ENCODE results near the gene PRKCE. TPM values are rescaled to one million over a fixed set of nuclear protein-coding genes. Genes with fewer than 3 reads are reported as not detected.

The PRKCE gene
- polyA plus RNA-seq, 1 of the 3 experiments (the other 2 are of a cell fraction), result 16.3 TPM

DNA sequence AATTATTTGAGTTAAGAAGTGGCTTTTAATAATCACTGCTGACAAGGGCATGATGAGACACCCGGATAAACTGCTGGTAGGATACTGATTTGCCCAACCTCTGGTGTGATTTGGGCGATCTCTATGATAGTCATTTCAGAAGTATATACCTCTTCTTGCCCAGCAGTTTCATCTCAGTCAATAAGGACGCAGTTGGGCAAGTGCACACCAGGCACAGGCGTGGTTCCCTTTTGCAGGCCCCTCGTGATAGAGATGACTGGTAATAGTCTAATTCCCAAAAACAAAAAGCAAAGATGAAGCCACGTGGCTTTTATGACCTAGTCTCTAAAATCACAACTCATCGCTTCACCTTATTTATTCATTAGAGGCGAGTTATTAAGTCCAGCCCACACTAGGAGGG lies 246.4 kb downstream of the PRKCE start:
- WGBS (ENCODE audit: low lambda C conversion rate), result 92% methylated on average over 8 of the region's 8 CpGs
- H3K4me1 ChIP-seq (ENCODE audit: control insufficient read depth in 1 of 2, insufficient read depth in 2 of 2, low read depth in 1 of 2, low read length in 1 of 2), result peaks cover 5 to 14% of the 10 kb centered on the region in 2 experiments; a peak in 2 of 4 replicates

GRCh38 chr2:45898819-45899218 lies 247.3 kb downstream of the PRKCE start:
- CTCF ChIA-PET, result interaction anchor here (1.2 to 2.5 kb wide), 6 partner anchors 9 to 120 kb away, joined by 3 to 11 read pairs (median 4); no protein-coding TSS in a partner anchor
- Histone ChIP-seq H3F3A (replicated peaks; ENCODE audit: insufficient read depth) (no peaks in the 10 kb centered on the region), H3K4me1 (ENCODE audit: control insufficient read depth in 1 of 2, insufficient read depth in 2 of 2, low read depth in 1 of 2, low read length in 1 of 2) (peaks cover 3 to 12% of the 10 kb centered on the region in 2 experiments; a peak in 2 of 4 replicates), H3K27ac (ENCODE audit: low read depth in 2 of 2, low read length in 1 of 2) (no peak overlapping the region), H3K9me2 (no peaks in the 10 kb centered on the region), H3K4me3 (ENCODE audit: low read depth in 2 of 2, low read length in 1 of 2) (no peak overlapping the region), H3K9me3 (no peaks in the 10 kb centered on the region), H3K36me3 (replicated peaks in 1 of 2; ENCODE audit: control insufficient read depth in 1 of 2, insufficient read depth in 2 of 2, low read length in 1 of 2) (no peaks in the 10 kb centered on the region), H2AFZ (ENCODE audit: low read depth) (no peak overlapping the region), H3K27me3 (ENCODE audit: insufficient read depth) (no peaks in the 10 kb centered on the region), H4K20me1 (ENCODE audit: insufficient read depth) (no peaks in the 10 kb centered on the region), H3K4me2 (no peak overlapping the region), H3K79me2 (ENCODE audit: insufficient read depth) (no peaks in the 10 kb centered on the region), H3K9ac (no peak overlapping the region)
- 92% methylated on average over 3 of the region's 3 CpGs for WGBS (ENCODE audit: low lambda C conversion rate)
- TF ChIP-seq GATA2 (CRISPR knock-in tag; IDR thresholded peaks at IDR 0.05), result no peak
- TF ChIP-seq NFIC (IDR thresholded peaks at IDR 0.05; ENCODE audit: borderline replicate concordance), result peak; percentile 22; the same call in 1 of the 2 replicates
- TF ChIP-seq TEAD4 (IDR thresholded peaks at IDR 0.05; ENCODE audit: borderline replicate concordance, insufficient read depth), result no peak
- no peak for TF ChIP-seq FOXJ3 (CRISPR knock-in tag; IDR thresholded peaks at IDR 0.05)
- TF ChIP-seq USF2 (IDR thresholded peaks at IDR 0.05; ENCODE audit: borderline replicate concordance, low read depth, low read length), result no peak
- TF ChIP-seq EZH2phosphoT487 (IDR thresholded peaks at IDR 0.05; ENCODE audit: borderline replicate concordance, low read depth), result no peak
- no peak for DNase-seq
- POLR2A ChIA-PET, result no interaction called here

More for the DNA sequence above, 246.4 kb downstream of the PRKCE start:
- Histone ChIP-seq H3F3A (replicated peaks; ENCODE audit: insufficient read depth) (no peaks in the 10 kb centered on the region), H2AFZ (ENCODE audit: low read depth) (no peak overlapping the region), H3K9me3 (no peaks in the 10 kb centered on the region), H4K20me1 (ENCODE audit: insufficient read depth) (no peaks in the 10 kb centered on the region), H3K9ac (no peak overlapping the region), H3K27me3 (ENCODE audit: insufficient read depth) (no peaks in the 10 kb centered on the region), H3K36me3 (replicated peaks in 1 of 2; ENCODE audit: control insufficient read depth in 1 of 2, insufficient read depth in 2 of 2, low read length in 1 of 2) (no peaks in the 10 kb centered on the region), H3K4me3 (ENCODE audit: low read depth in 2 of 2, low read length in 1 of 2) (no peak overlapping the region), H3K4me2 (no peak overlapping the region), H3K79me2 (ENCODE audit: insufficient read depth) (no peaks in the 10 kb centered on the region), H3K27ac (ENCODE audit: low read depth in 2 of 2, low read length in 1 of 2) (no peak overlapping the region), H3K9me2 (no peaks in the 10 kb centered on the region)
- ChIA-PET CTCF (interaction anchor here (1.2 to 2.5 kb wide), 4 partner anchors 8 to 119 kb away, joined by 3 to 11 read pairs (median 6); no protein-coding TSS in a partner anchor), POLR2A (no interaction called here)
- no peak for DNase-seq
- TF ChIP-seq TCF12 (IDR thresholded peaks at IDR 0.05) (no peak), EP300 (IDR thresholded peaks at IDR 0.05; ENCODE audit: borderline replicate concordance in 1 of 2, low read depth in 1 of 2, low read length in 1 of 2) (no peak), NFIC (IDR thresholded peaks at IDR 0.05; ENCODE audit: borderline replicate concordance) (no peak), TAF1 (IDR thresholded peaks at IDR 0.05; ENCODE audit: borderline replicate concordance, low read depth, low read length) (no peak), MAX (IDR thresholded peaks at IDR 0.05; ENCODE audit: low read depth) (no peak), ELF1 (IDR thresholded peaks at IDR 0.05) (no peak)

Data from SK-N-SH (cell line).